Measurements from ENCODE around the gene KNDC1.

DNA sequence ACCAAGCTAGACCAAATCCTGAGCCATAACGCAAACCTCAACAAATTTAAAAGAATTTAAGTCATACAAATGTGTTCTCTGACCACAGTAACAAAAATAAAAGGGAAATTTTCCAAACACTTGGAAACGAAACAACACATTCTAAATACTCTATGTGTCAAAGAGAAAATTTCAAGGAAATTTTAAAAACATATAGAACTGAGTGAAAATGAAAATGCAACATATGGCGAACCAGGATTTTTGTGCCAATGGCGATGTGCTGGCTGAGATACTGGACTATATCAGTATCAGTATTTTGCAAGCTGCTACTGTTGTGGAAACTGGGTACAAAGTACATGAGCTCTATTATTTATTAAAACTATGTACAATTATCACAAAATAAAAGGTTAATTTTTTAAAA, 34.1 kb downstream of the KNDC1 start:
- no peak for TF ChIP-seq CTCF (optimal IDR thresholded peaks at IDR 0.05 in 1 of 3, IDR thresholded peaks at IDR 0.05 in 1 of 3, conservative IDR thresholded peaks at IDR 0.05 in 1 of 3; ENCODE audit: extremely low read depth in 1 of 3, insufficient read depth in 2 of 3, low read length in 3 of 3)
- TF ChIP-seq EZH2 (IDR thresholded peaks at IDR 0.05; ENCODE audit: low read length) = no peak
